ENCODE data around the gene LHFPL6.

DNA sequence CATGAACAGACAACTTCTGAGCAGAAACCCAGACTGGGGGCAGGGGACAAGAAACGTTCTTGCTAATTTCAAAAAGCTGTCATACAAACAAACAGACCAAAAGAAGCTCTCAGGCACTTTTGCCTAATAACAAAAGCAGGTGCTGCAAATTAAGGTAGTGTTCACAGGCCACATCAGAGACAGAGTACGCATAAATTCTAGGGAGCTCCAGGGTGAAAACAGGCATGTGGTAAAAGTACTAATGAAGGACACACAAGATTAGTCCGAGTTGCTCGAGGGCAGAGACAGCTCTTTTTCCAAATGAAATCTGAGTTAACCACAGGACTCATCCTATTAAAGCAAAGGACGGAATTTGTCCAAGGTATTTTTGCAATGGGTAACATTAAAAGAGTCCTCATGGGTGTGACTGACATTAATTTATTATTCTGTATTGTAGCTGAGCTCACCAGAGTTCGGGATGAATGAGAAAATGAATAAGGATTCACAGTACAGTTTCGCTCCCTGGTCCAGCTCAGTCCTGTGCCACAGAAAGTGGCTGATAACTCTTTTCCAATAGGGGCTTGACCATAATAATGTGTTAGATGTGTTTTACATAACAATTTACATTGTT is 197.3 kb downstream of the LHFPL6 start:
- no peak for TF ChIP-seq TCF7 (IDR thresholded peaks at IDR 0.05; ENCODE audit: borderline replicate concordance)
- TF ChIP-seq TAF1 (IDR thresholded peaks at IDR 0.05; ENCODE audit: borderline replicate concordance, low read depth, low read length), result no peak
- no peak for TF ChIP-seq POLR2AphosphoS5 (IDR thresholded peaks at IDR 0.05; ENCODE audit: low read length)
- no peak for TF ChIP-seq GABPA (IDR thresholded peaks at IDR 0.05; ENCODE audit: low read depth)
- TF ChIP-seq, protein P1, sequence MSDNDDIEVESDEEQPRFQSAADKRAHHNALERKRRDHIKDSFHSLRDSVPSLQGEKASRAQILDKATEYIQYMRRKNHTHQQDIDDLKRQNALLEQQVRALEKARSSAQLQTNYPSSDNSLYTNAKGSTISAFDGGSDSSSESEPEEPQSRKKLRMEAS (IDR thresholded peaks at IDR 0.05; ENCODE audit: low read depth, low read length), result no peak
- TF ChIP-seq, protein P2, sequence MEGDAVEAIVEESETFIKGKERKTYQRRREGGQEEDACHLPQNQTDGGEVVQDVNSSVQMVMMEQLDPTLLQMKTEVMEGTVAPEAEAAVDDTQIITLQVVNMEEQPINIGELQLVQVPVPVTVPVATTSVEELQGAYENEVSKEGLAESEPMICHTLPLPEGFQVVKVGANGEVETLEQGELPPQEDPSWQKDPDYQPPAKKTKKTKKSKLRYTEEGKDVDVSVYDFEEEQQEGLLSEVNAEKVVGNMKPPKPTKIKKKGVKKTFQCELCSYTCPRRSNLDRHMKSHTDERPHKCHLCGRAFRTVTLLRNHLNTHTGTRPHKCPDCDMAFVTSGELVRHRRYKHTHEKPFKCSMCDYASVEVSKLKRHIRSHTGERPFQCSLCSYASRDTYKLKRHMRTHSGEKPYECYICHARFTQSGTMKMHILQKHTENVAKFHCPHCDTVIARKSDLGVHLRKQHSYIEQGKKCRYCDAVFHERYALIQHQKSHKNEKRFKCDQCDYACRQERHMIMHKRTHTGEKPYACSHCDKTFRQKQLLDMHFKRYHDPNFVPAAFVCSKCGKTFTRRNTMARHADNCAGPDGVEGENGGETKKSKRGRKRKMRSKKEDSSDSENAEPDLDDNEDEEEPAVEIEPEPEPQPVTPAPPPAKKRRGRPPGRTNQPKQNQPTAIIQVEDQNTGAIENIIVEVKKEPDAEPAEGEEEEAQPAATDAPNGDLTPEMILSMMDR (IDR thresholded peaks at IDR 0.05 in 2 of 3, conservative IDR thresholded peaks at IDR 0.05 in 1 of 3; ENCODE audit: control insufficient read depth in 2 of 3, extremely low read depth in 1 of 3, insufficient read depth in 1 of 3, low read depth in 3 of 3, low read length in 3 of 3), result no peak
- no peak for TF ChIP-seq POLR2A (IDR thresholded peaks at IDR 0.05; ENCODE audit: low read depth, low read length)
- no peak for TF ChIP-seq BCL11A (IDR thresholded peaks at IDR 0.05; ENCODE audit: low read depth, low read length)
- TF ChIP-seq, protein P3, sequence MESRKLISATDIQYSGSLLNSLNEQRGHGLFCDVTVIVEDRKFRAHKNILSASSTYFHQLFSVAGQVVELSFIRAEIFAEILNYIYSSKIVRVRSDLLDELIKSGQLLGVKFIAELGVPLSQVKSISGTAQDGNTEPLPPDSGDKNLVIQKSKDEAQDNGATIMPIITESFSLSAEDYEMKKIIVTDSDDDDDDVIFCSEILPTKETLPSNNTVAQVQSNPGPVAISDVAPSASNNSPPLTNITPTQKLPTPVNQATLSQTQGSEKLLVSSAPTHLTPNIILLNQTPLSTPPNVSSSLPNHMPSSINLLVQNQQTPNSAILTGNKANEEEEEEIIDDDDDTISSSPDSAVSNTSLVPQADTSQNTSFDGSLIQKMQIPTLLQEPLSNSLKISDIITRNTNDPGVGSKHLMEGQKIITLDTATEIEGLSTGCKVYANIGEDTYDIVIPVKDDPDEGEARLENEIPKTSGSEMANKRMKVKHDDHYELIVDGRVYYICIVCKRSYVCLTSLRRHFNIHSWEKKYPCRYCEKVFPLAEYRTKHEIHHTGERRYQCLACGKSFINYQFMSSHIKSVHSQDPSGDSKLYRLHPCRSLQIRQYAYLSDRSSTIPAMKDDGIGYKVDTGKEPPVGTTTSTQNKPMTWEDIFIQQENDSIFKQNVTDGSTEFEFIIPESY (IDR thresholded peaks at IDR 0.05), result no peak
- no peak for TF ChIP-seq RFX5 (IDR thresholded peaks at IDR 0.05; ENCODE audit: low read depth, low read length)
- no peak for TF ChIP-seq RCOR1 (conservative IDR thresholded peaks at IDR 0.05; ENCODE audit: low read depth, low read length)
- no peak for TF ChIP-seq CEBPB (IDR thresholded peaks at IDR 0.05; ENCODE audit: borderline replicate concordance in 1 of 2, low read depth in 2 of 2, low read length in 2 of 2)
- no peak for TF ChIP-seq HDAC2 (IDR thresholded peaks at IDR 0.05)
- no peak for TF ChIP-seq NR2C1 (IDR thresholded peaks at IDR 0.05)
